Thyroid gland (tissue), 4 donors: ENCODE measurements around the gene WNT9B.
A peak's percentile ranks its signal among the peaks of the same experiment; 100 is the strongest.

ENCODE experiments used
- POLR2A ChIP-seq, 2 donors: fragments of 450-650 bp; IDR thresholded peaks; one replicate each; pipeline ENCODE4 v1.6.1; 2017; ENCODE audit warnings: antibody characterized with exemption in 2 of 2, mild to moderate bottlenecking in 2 of 2, moderate library complexity in 1 of 2
- TF ChIP-seq, protein P1 (sequence below), 6 experiments: fragments of 200-600 bp in 3 of 6; fragments of 450-650 bp in 3 of 6; sonication (generic) in 3 of 6; IDR thresholded peaks; one replicate each; pipeline ENCODE4 v1.5.1; 2016 to 2019; ENCODE audit warnings: antibody characterized with exemption in 6 of 6, mild to moderate bottlenecking in 2 of 6, inconsistent platforms in 1 of 6, moderate library complexity in 1 of 6

DNA sequence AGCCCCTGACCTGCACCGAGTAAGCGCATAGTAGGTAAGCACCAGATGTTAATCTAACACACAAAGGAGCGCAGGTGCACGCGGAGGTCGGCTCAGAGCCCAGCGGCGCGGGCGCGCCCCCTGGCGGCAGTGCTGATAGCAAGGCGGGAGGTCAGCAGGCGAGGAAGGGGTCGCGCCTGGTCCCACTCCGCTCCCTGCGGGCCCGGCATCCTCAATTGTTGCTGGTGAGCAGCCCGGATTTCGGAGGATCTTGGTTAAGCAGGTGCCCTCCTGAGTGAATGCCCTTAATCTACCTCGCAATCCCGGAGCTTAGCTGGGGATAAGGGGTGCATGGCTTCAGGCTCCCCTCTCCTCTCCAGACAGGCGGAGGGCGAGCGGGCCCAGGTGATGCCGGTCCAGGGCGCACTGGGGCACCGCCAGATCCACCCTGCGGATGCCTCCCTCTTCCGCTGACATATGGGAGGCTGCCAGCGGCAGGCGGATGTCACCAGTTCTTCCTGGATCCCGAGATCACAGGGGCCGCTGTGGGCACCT lies 28.9 kb upstream of the WNT9B start:
- TF ChIP-seq POLR2A (IDR thresholded peaks at IDR 0.05) = no peak
- TF ChIP-seq, protein P1, sequence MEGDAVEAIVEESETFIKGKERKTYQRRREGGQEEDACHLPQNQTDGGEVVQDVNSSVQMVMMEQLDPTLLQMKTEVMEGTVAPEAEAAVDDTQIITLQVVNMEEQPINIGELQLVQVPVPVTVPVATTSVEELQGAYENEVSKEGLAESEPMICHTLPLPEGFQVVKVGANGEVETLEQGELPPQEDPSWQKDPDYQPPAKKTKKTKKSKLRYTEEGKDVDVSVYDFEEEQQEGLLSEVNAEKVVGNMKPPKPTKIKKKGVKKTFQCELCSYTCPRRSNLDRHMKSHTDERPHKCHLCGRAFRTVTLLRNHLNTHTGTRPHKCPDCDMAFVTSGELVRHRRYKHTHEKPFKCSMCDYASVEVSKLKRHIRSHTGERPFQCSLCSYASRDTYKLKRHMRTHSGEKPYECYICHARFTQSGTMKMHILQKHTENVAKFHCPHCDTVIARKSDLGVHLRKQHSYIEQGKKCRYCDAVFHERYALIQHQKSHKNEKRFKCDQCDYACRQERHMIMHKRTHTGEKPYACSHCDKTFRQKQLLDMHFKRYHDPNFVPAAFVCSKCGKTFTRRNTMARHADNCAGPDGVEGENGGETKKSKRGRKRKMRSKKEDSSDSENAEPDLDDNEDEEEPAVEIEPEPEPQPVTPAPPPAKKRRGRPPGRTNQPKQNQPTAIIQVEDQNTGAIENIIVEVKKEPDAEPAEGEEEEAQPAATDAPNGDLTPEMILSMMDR (IDR thresholded peaks at IDR 0.05) = peak in 2 of 6 experiments; percentile 20 to 25
